Activated CD8-positive, alpha-beta memory T cell treated with anti-CD3 and anti-CD28 coated beads, Interleukin-2, amount 50 U/mL, for 24 hours (primary cell): Measurements from ENCODE around the gene TMEM179B.
A peak's percentile ranks its signal among the peaks of the same experiment; 100 is the strongest.

Source experiments
- DNase-seq: peaks from one replicate; pipeline ENCODE4 v3.0.0-alpha.2; 2020; ENCODE audit errors: extremely low read depth

TMEM179B gene

GRCh38 chr11:62832336-62833234 lies 45.4 kb downstream of the TMEM179B start, which contains the start of gene TEX54:
TSS of gene TEX54 (minus strand) at chr11:62832841.
- no peak for DNase-seq

- no peak for DNase-seq
Measured at GRCh38 chr11:62835336-62835735, 48.1 kb downstream of the TMEM179B start.

- DNase-seq, result peak; percentile 87
Measured at GRCh38 chr11:62839050-62839945, 52.1 kb downstream of the TMEM179B start, which contains the start of gene WDR74. TSS of gene WDR74 (minus strand) at chr11:62839590. CDS start at chr11:62839570, 20 bp downstream.
